GM21515 (cell line): Measurements from ENCODE around the gene SREK1.

Experiments
- ATAC-seq: cut with Tn5 transposase; IDR thresholded peaks from one replicate; pipeline ENCODE4 v1.9.1; 2021; ENCODE audit not compliant: unreplicated experiment

The SREK1 gene

GRCh38 chr5:66164044-66164790 lies 20.1 kb downstream of the SREK1 start:
- ATAC-seq, result no peak

- no peak for ATAC-seq
Observed at GRCh38 chr5:66168226-66168625, 24.1 kb downstream of the SREK1 start.

- ATAC-seq, result no peak
Observed at GRCh38 chr5:66169534-66169933, 25.4 kb downstream of the SREK1 start.

GRCh38 chr5:66170195-66170919 lies 26.3 kb downstream of the SREK1 start:
- no peak for ATAC-seq

- peak; percentile 59 for ATAC-seq
Observed at GRCh38 chr5:66171349-66172344, 27.5 kb downstream of the SREK1 start.

- no peak for ATAC-seq
Observed at GRCh38 chr5:66174338-66174737, 30.2 kb downstream of the SREK1 start.

GRCh38 chr5:66178799-66179198 lies 34.7 kb downstream of the SREK1 start:
- no peak for ATAC-seq

- ATAC-seq, result no peak
Observed at GRCh38 chr5:66179297-66180051, 35.4 kb downstream of the SREK1 start.

- no peak for ATAC-seq
Observed at GRCh38 chr5:66180282-66181155, 36.4 kb downstream of the SREK1 start.

- ATAC-seq, result no peak
Observed at GRCh38 chr5:66186108-66186507, 42.0 kb downstream of the SREK1 start.

- ATAC-seq, result no peak
Observed at GRCh38 chr5:66193419-66193818, 49.3 kb downstream of the SREK1 start.

GRCh38 chr5:66197764-66198405 lies 53.8 kb downstream of the SREK1 start:
- no peak for ATAC-seq

- no peak for ATAC-seq
Observed at GRCh38 chr5:66198837-66199236, 54.7 kb downstream of the SREK1 start.

- no peak for ATAC-seq
Observed at GRCh38 chr5:66203531-66203930, 59.4 kb downstream of the SREK1 start.

- no peak for ATAC-seq
Observed at GRCh38 chr5:66206465-66206864, 62.4 kb downstream of the SREK1 start.

GRCh38 chr5:66207800-66208561 lies 63.9 kb downstream of the SREK1 start:
- ATAC-seq, result no peak

GRCh38 chr5:66209350-66209749 lies 65.2 kb downstream of the SREK1 start:
- no peak for ATAC-seq

- no peak for ATAC-seq
Observed at GRCh38 chr5:66209794-66210193, 65.7 kb downstream of the SREK1 start.
